Stomach (tissue), 4 donors: ENCODE data around the gene WTAP.

Source experiments
- CTCF ChIP-seq, 7 experiments: fragments of 450-650 bp in 4 of 7; fragments of 200-600 bp in 3 of 7; sonication (generic) in 3 of 7; IDR thresholded peaks; one replicate each; pipeline ENCODE4 v1.5.1; 2016 to 2019; ENCODE audit warnings: antibody characterized with exemption in 7 of 7, control low read depth in 2 of 7, mild to moderate bottlenecking in 1 of 7
- EP300 ChIP-seq: sonication (generic); formaldehyde crosslinking; IDR thresholded peaks from one replicate; pipeline ENCODE4 v1.6.1; 2017; ENCODE audit warnings: antibody characterized with exemption
- POLR2A ChIP-seq, 4 donors: fragments of 450-650 bp; IDR thresholded peaks; one replicate each; pipeline ENCODE4 v1.6.1; 2016; ENCODE audit warnings: antibody characterized with exemption in 4 of 4, control low read depth in 2 of 4, mild to moderate bottlenecking in 1 of 4, moderate library complexity in 1 of 4
- POLR2AphosphoS5 ChIP-seq, 3 donors: sonication (generic); formaldehyde crosslinking; IDR thresholded peaks; one replicate each; pipeline ENCODE4 v1.6.1; 2016; ENCODE audit warnings: antibody characterized with exemption in 3 of 3

DNA sequence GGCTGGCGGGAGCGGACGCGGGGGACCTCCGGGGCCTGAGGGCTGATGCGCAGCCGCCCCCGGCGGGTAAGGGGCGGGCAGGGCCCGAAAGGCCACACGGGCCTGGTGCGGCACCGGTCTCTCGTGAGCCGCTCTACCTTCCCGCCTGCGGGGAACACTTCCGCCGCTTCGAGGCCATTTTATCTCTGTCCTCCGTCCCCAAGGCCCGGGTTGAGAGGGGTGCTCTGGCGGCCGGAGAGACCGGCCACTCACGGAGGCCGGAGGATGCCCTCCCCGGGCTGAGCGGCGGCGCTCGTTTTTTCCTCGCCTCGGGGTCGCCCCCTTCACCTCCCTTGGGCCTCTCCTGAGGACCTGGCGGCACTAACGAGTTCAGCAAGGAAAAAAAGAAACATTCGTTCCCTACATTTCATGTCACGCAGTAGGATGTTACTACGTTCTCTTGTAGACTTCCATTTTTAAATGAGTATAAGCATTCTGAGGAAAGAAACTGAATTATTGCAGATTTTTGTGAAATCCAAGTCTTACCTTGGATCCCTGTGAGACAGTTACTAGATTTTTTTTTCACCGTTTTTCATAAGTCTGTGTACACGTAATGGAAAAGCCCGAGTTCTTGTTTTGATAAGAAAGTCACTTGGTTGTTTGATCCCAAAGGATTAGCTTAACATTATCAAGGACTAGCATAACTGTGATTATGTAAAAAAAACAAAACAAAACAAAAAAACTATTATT lies 575 bp downstream of the WTAP start:
- no peak for TF ChIP-seq CTCF (IDR thresholded peaks at IDR 0.05)
- no peak for TF ChIP-seq POLR2AphosphoS5 (IDR thresholded peaks at IDR 0.05)
- TF ChIP-seq EP300 = no peak
- TF ChIP-seq POLR2A (IDR thresholded peaks at IDR 0.05) = no peak
